ELR (cell line): ENCODE results near the gene ATP6V1G2.
"Not testable (repeated sequence)": the region's sequence is repeated elsewhere in the genome, so short reads cannot be mapped to it uniquely, and the experiment has no call there.

ENCODE experiments used
- DNase-seq: peaks from one replicate; pipeline ENCODE4 v3.0.0-alpha.2; 2015; ENCODE audit warnings: low read depth

Gene ATP6V1G2

GRCh38 chr6:31528821-31529328, 17.5 kb downstream of the ATP6V1G2 start, which contains the start of gene MCCD1:
MCCD1 (plus strand) TSS chr6:31528962; CDS start chr6:31529015, 53 bp downstream.
- DNase-seq, result no peak

GRCh38 chr6:31528307-31528777, 18.1 kb downstream of the ATP6V1G2 start:
- no peak for DNase-seq

- peak; percentile 66 for DNase-seq
Observed at GRCh38 chr6:31525932-31526591, 20.3 kb downstream of the ATP6V1G2 start.

- DNase-seq, result no peak
Observed at GRCh38 chr6:31525553-31525931, 20.9 kb downstream of the ATP6V1G2 start.

GRCh38 chr6:31521835-31522234, 24.6 kb downstream of the ATP6V1G2 start:
- DNase-seq, result no peak

GRCh38 chr6:31513456-31514165, 32.8 kb downstream of the ATP6V1G2 start:
- peak; percentile 48 for DNase-seq

- DNase-seq, result peak; percentile 45
Observed at GRCh38 chr6:31510007-31510406, 36.4 kb downstream of the ATP6V1G2 start.

- DNase-seq, result not testable (repeated sequence)
Observed at GRCh38 chr6:31509036-31509435, 37.4 kb downstream of the ATP6V1G2 start.

GRCh38 chr6:31502586-31502985, 43.8 kb downstream of the ATP6V1G2 start:
- no peak for DNase-seq

- DNase-seq, result not testable (repeated sequence)
Observed at GRCh38 chr6:31499648-31500047, 46.8 kb downstream of the ATP6V1G2 start.

- peak; percentile 28 for DNase-seq
Observed at GRCh38 chr6:31498748-31499147, 47.7 kb downstream of the ATP6V1G2 start.

GRCh38 chr6:31497531-31498476, 48.6 kb downstream of the ATP6V1G2 start, which contains the start of gene MICB:
MICB (plus strand) TSS chr6:31498145; CDS start chr6:31498194, 49 bp downstream.
- DNase-seq, result peak; percentile 91

GRCh38 chr6:31496826-31497225, 49.6 kb downstream of the ATP6V1G2 start:
- not testable (repeated sequence) for DNase-seq

GRCh38 chr6:31495580-31495979, 50.8 kb downstream of the ATP6V1G2 start:
- DNase-seq, result peak; percentile 70
